GM21360 (cell line): Measurements from ENCODE around the gene GAB1.

Experiments used
- ATAC-seq: cut with Tn5 transposase; IDR thresholded peaks from one replicate; pipeline ENCODE4 v1.9.1; 2021; ENCODE audit warnings: mild to moderate bottlenecking, moderate library complexity; ENCODE audit not compliant: unreplicated experiment

GAB1 gene

DNA sequence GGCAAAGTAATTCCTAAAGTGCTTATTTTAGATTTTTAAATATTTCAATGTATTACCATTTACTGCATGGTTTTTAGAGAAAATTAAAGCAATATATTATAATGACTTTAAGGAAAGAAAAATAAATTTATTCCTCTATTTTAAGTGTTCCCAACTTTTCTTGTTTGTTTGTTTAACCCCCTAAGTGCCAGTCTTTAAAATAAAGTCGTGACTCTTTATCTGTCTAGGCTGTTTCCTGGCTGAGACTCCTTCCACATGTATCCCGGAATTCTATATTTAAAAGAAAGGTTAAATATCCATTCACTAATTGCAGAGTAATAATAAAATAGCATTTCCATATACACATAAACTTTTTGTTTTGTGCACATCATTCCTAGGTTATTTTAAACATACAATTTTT is 71.2 kb downstream of the GAB1 start:
- no peak for ATAC-seq

DNA sequence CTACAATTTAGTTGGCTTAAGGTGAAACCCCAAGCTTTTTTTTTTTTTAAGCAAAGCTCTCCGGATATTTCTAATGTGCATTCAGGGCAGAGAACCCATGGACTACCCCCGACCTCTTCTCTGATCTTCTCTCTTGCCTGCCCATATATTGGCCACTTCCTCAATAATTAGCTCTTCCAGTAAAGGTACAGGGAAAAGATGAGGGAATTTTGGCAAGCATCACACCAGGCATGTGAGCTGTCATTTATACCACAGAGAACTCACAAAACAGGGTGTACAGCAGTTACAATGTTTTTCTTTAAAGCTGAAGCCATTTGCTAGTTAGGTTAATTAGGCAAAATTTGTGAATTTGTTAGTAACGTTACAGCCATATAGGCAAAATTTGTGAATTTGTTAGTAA is 73.3 kb downstream of the GAB1 start:
- no peak for ATAC-seq

- no peak for ATAC-seq
These were observed 75.1 kb downstream of the GAB1 start for GRCh38 chr4:143411527-143412419.

GRCh38 chr4:143412420-143412758 is 75.7 kb downstream of the GAB1 start:
- ATAC-seq = no peak

DNA sequence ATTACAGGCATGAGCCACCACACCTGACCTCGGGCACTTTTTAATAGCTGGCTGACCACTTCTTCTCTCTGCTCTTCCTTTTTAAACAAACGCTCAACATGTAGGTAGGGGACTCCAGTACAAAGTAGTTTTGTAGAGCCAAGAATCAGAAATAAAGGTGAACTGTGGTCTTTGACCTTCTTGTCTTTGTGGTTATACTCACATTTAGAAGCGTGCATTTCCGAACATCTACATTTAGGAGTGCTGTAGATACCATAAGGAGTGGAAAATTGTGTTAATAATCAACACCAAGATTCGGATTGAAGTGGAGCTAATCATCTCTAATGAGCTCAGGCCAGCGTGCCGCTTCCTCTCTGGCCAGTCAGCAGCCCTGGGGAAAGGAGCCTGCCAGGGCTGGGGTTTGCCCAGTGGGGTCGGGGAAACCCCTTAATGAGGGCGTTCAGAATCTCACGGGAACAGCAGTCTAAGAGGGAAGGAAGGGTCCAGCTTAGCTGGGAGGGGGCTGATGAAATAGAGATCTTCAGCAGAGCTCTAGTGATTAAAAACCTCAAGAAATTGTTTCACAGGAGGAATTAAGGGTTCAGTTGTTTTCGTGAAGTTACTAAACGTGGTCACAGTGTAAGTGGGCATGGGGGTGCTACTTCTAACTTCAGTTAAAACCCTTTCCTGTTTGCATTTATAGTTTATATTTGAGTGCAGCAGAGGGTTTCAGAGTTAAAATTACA is 81.2 kb downstream of the GAB1 start:
- ATAC-seq = peak; percentile 80

- ATAC-seq = no peak
These were observed 83.6 kb downstream of the GAB1 start for GRCh38 chr4:143420227-143420626.

GRCh38 chr4:143421609-143422008 is 84.9 kb downstream of the GAB1 start:
- no peak for ATAC-seq

DNA sequence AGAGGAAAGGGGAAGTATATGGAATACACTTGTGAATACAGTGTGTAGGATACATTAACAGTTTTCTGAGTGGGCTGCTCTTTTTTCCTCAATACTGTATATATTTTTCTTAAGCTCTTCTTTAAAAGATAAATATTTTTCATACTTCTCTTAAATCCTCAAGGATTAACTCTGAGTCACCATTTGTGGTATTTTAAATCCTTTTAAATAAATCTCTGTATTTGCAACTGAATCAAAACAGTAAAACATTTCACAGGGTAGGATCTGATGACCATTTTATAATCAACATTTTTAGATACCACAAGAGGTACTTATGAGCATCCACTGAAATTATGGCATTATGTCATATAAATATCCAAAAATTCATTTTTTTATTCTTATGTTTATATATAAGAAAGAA is 87.6 kb downstream of the GAB1 start:
- no peak for ATAC-seq

DNA sequence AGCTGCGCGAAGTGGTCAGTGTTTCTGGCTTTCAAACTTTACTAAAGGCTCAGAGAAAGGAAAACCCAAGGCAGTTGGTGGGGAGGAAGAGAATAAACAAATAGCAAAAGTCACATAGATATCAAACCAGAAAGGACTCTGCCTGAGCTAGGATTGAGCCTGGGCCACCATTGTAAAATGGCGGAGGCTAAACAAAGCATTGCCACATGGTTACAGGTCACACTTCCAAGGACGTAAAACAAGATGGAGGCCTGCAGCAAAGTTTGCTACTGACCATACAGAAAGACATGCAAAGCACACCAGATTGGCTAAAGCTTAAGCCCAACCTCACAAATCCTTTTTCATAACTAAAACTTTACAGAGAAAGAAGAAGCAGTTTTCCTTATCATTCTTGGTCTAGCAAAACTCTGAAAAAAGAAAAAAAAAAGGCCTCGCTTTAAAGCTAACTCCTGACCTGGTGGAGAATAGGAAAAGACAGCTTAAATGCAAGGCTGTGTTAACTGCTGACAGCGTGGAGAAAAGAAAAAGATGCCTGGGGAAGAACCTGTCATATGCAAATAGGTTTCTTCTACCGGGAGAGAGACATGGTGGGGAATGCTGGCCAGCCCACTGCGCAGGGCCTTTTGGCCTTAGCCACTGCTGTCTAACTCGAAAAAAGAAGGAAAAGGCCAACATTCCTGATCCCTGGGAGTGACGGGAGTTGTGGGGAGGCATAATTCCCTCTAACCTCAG is 95.0 kb downstream of the GAB1 start:
- ATAC-seq = no peak

- ATAC-seq = no peak
These were observed 95.5 kb downstream of the GAB1 start for GRCh38 chr4:143432258-143432591.

- no peak for ATAC-seq
These were observed 96.6 kb downstream of the GAB1 start for GRCh38 chr4:143433231-143433630.

DNA sequence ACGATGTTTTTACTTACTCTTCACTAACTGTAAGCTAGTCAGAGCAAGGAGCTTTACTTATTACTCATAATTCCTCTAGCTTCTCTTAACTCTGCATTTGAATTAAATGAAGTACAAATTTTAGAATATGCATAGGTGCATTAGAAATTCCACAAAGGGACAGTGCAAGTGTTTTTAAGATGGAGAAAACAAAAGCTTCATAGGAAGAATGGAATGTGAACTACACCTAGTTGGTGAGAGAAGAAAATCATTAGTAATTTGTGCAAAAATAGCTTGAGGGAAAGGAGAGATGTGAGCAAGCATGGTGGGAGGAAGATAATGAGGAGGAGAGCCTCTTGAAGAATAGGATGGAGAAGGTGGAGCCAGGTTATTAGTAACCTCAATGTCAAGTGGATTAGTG is 99.3 kb downstream of the GAB1 start:
- no peak for ATAC-seq

GRCh38 chr4:143437476-143437875 is 100.8 kb downstream of the GAB1 start:
- no peak for ATAC-seq

- no peak for ATAC-seq
These were observed 101.3 kb downstream of the GAB1 start for GRCh38 chr4:143437937-143438336.

- ATAC-seq = no peak
These were observed 102.0 kb downstream of the GAB1 start for GRCh38 chr4:143438710-143439109.

GRCh38 chr4:143441109-143441508 is 104.4 kb downstream of the GAB1 start:
- no peak for ATAC-seq

GRCh38 chr4:143441678-143442077 is 105.0 kb downstream of the GAB1 start:
- no peak for ATAC-seq

GRCh38 chr4:143443728-143444127 is 107.1 kb downstream of the GAB1 start:
- no peak for ATAC-seq

DNA sequence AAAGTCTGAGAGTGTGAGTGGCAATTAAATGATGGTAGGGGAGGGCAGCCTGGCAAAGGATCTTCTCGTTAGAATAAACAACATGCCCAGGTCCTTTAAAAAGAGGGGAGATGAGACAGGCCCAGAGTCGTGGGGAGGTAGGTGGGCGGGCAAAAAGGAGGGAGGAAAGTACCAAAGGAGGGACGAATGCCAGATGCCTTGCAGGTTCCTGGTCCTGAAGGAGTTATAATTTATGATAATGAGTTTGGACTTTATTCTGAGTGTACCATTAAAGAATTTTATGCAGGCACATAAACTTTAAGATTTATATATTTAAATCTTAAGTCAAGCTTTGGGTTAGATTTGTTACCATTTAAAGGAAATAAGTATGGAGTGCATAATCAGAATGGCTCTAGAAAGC is 114.5 kb downstream of the GAB1 start:
- ATAC-seq = no peak

- ATAC-seq = no peak
These were observed 118.5 kb downstream of the GAB1 start for GRCh38 chr4:143455211-143455610.

DNA sequence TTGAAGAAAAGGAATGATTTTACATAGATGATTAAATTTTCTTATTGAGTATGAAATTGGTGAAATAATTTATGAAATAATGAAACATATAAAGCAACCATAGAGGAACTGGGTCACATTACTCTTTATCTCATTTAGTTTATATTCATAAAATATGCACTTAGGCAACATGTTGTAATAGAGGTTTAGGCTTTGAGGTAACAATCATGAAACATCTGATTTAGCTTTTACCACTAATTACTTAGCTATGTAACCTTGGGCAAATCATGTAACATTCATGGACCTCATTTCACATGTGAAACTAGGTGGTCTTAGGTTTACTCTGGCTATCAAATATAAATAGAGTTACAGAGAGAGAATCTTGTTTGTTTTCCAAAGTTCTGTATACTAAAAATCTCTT is 122.3 kb downstream of the GAB1 start:
- no peak for ATAC-seq
